GM12878 (cell line): ENCODE data around the gene SLC12A4. TPM values are rescaled to one million over a fixed set of nuclear protein-coding genes. Genes with fewer than 3 reads are reported as not detected.
A peak's percentile ranks its signal among the peaks of the same experiment; 100 is the strongest.

ENCODE experiments used
- ATAC-seq: fragments of 200-7000 bp; cut with Tn5 transposase; 3 replicates; pipeline ENCODE4 v1.9.1; 2020; ENCODE audit warnings: mild to moderate bottlenecking, moderate library complexity
- BruUV-seq: library from RNA; stranded (reverse); fragments of 400-500 nt; replicated peaks from 2 replicates; lab custom pipeline; 2021; lab: Mats Ljungman, UMichigan
- CTCF ChIA-PET: fragments of 300-600 bp; sonication (Branson Sonifier 250); formaldehyde crosslinking; extraction: SDS; loops from one replicate; lab custom pipeline; 2021; ENCODE audit warnings: inconsistent platforms; lab: Yijun Ruan, JAX
- POLR2A ChIA-PET: fragments of 350-600 bp; formaldehyde crosslinking; extraction: SDS; loops from one replicate; lab custom pipeline; 2021; ENCODE audit warnings: inconsistent platforms; lab: Charles Lee
- RAD21 ChIA-PET: fragments of 300-600 bp; sonication (Branson Sonifier 250); formaldehyde crosslinking; loops from one replicate; lab custom pipeline; 2023; ENCODE audit warnings: antibody characterized with exemption; ENCODE audit not compliant: unreplicated experiment; lab: Charles Lee
- SMC1A ChIA-PET: fragments of 300-600 bp; sonication (Branson Sonifier 250); formaldehyde crosslinking; loops from one replicate; lab custom pipeline; 2023; ENCODE audit not compliant: unreplicated experiment, uncharacterized antibody; lab: Charles Lee
- DNase-seq: peaks from one replicate; pipeline ENCODE4 v3.0.0-alpha.2; 2011; ENCODE audit warnings: low read depth, low spot score
- FAIRE-seq: peaks from 3 replicates; lab custom pipeline; 2011; peaks lifted over from hg19 to GRCh38; lab: Jason Lieb, UNC
- H2AFZ ChIP-seq: 2 replicates; pipeline ENCODE4 v1.6.0; 2011; ENCODE audit warnings: low read depth, low read length, control low read depth; ENCODE audit not compliant: control insufficient read depth
- H3K27ac ChIP-seq: 2 replicates; pipeline ENCODE4 v1.5.1; 2011; ENCODE audit warnings: control low read depth; ENCODE audit not compliant: control insufficient read depth, insufficient read depth
- H3K27me3 ChIP-seq, 2 experiments: replicated peaks in 1 of 2; 2 replicates each; pipeline versions ENCODE4 v1.6.0 to v1.6.1; 2011; ENCODE audit warnings: low read length in 1 of 2; ENCODE audit not compliant: control insufficient read depth in 2 of 2, insufficient read depth in 2 of 2
- H3K36me3 ChIP-seq, 2 experiments: 2 replicates each; pipeline ENCODE4 v1.5.1; 2011; ENCODE audit warnings: low read length in 1 of 2; ENCODE audit not compliant: control insufficient read depth in 2 of 2, insufficient read depth in 2 of 2
- H3K4me1 ChIP-seq: 2 replicates; pipeline ENCODE4 v1.6.1; 2011; ENCODE audit warnings: mild to moderate bottlenecking, low read length, moderate library complexity, mixed read lengths; ENCODE audit not compliant: control insufficient read depth, insufficient read depth
- H3K4me2 ChIP-seq: 2 replicates; pipeline ENCODE4 v1.6.0; 2011; ENCODE audit warnings: control low read depth; ENCODE audit not compliant: control insufficient read depth, insufficient read depth
- H3K4me3 ChIP-seq: fragments of 200-600 bp; sonication (generic); 2 replicates; pipeline ENCODE4 v1.5.1; 2016
- H3K79me2 ChIP-seq: 2 replicates; pipeline ENCODE4 v1.6.0; 2011; ENCODE audit warnings: low read length; ENCODE audit not compliant: control insufficient read depth, insufficient read depth
- H3K9ac ChIP-seq: 2 replicates; pipeline ENCODE4 v1.8.0; 2011; ENCODE audit warnings: low read length, control low read depth, mixed read lengths; ENCODE audit not compliant: control insufficient read depth, insufficient read depth
- H3K9me3 ChIP-seq: replicated peaks from 3 replicates; pipeline ENCODE4 v1.5.1; 2011; ENCODE audit warnings: mild to moderate bottlenecking, low read length; ENCODE audit not compliant: control insufficient read depth, insufficient read depth
- H4K20me1 ChIP-seq: 2 replicates; pipeline ENCODE4 v1.6.0; 2011; ENCODE audit not compliant: control insufficient read depth, insufficient read depth
- ATF7 ChIP-seq: fragments of 450-650 bp; IDR thresholded peaks from 2 replicates; pipeline ENCODE4 v1.6.1; 2016; ENCODE audit warnings: low read depth, mild to moderate bottlenecking
- BCL11A ChIP-seq: IDR thresholded peaks from 2 replicates; pipeline ENCODE4 v1.6.1; 2011; ENCODE audit warnings: low read depth, low read length
- EP300 ChIP-seq, 2 experiments: fragments of 150-350 bp in 1 of 2; IDR thresholded peaks; 2 replicates each; pipeline ENCODE4 v1.6.1; 2011 to 2012; ENCODE audit warnings: low read depth in 2 of 2, low read length in 2 of 2, borderline replicate concordance in 1 of 2, improper control_type of control experiment in 1 of 2, inconsistent platforms in 1 of 2; ENCODE audit not compliant: control insufficient read depth in 1 of 2
- IKZF2 ChIP-seq, 2 experiments: fragments of 450-650 bp; IDR thresholded peaks; 2 replicates each; pipeline ENCODE4 v1.6.1; 2017; ENCODE audit warnings: mild to moderate bottlenecking in 2 of 2, moderate library complexity in 2 of 2
- KDM1A ChIP-seq: fragments of 200-600 bp; sonication (generic); IDR thresholded peaks from 2 replicates; pipeline ENCODE4 v1.6.1; 2016; ENCODE audit warnings: borderline replicate concordance
- MXI1 ChIP-seq: fragments of 150-350 bp; IDR thresholded peaks from 2 replicates; pipeline ENCODE4 v1.6.1; 2011; ENCODE audit warnings: low read depth, mild to moderate bottlenecking, inconsistent platforms, low read length, improper control_type of control experiment
- NBN ChIP-seq: fragments of 450-650 bp; IDR thresholded peaks from 2 replicates; pipeline ENCODE4 v1.6.1; 2016
- PKNOX1 ChIP-seq: fragments of 450-650 bp; IDR thresholded peaks from 2 replicates; pipeline ENCODE4 v1.6.1; 2016; ENCODE audit warnings: mild to moderate bottlenecking
- POLR2AphosphoS2 ChIP-seq: IDR thresholded peaks from 2 replicates; pipeline ENCODE4 v1.6.1; 2011; ENCODE audit warnings: low read depth, mild to moderate bottlenecking, low read length, improper control_type of control experiment, moderate library complexity
- SUZ12 ChIP-seq: fragments of 200-600 bp; sonication (generic); IDR thresholded peaks from one replicate; pipeline ENCODE4 v1.6.1; 2018; ENCODE audit warnings: antibody characterized with exemption, mild to moderate bottlenecking; ENCODE audit not compliant: unreplicated experiment
- USF2 ChIP-seq: IDR thresholded peaks from 2 replicates; pipeline ENCODE4 v1.6.1; 2011; ENCODE audit warnings: low read depth, low read length, improper control_type of control experiment, borderline replicate concordance
- ZNF384 ChIP-seq: IDR thresholded peaks from 2 replicates; pipeline ENCODE4 v1.6.1; 2012; ENCODE audit warnings: low read depth, mild to moderate bottlenecking, low read length, improper control_type of control experiment, borderline replicate concordance
- WGBS: methylation state at CpG from one replicate; pipeline ENCODE4 v1.1.6; 2016; ENCODE audit warnings: low lambda C conversion rate; ENCODE audit not compliant: insufficient replicate concordance, insufficient coverage; ENCODE audit errors: missing lambda C conversion rate; 5-methylcytosine and 5-hydroxymethylcytosine counted together
- in situ Hi-C: fragments of 300-500 bp; cut with MboI; formaldehyde crosslinking; loops from 9 replicates; pipeline ENCODE4 v1.14.3; 2018; ENCODE audit warnings: mixed read lengths
- intact Hi-C: fragments of 100-400 bp; cut with micrococcal nuclease; formaldehyde crosslinking; loops from one replicate; pipeline ENCODE4 v1.14.2; 2022; ENCODE audit not compliant: unreplicated experiment
- polyA plus RNA-seq, 11 experiments: library from polyadenylated mRNA; depleted of rRNA in 4 of 11; unstranded in 6 of 11; stranded (reverse) in 5 of 11; fragments of >200 nt; fragmentation: Nextera tagmentation in 4 of 11; fragmentation: Illumina TruSeq in 1 of 11; extraction: Ambion mirVana in 4 of 11; extraction: Trizol in 1 of 11; gene quantifications; 1 replicate in 1 of 11; 2 replicates in 10 of 11; pipeline versions ENCODE4 v1.2.1 to v1.2.3, GENCODE V29; 2011 to 2016; ENCODE audit warnings: inconsistent platforms in 2 of 11, missing spikeins in 2 of 11, low read depth in 1 of 11
- total RNA-seq, 4 experiments: library from RNA; depleted of rRNA in 3 of 4; stranded (reverse); fragments of >200 nt in 3 of 4; fragmentation: Illumina TruSeq in 1 of 4; extraction: Trizol in 1 of 4; gene quantifications; 2 replicates each; pipeline versions ENCODE4 v1.2.1 to v1.2.3, GENCODE V29; 2013 to 2021
- TF ChIP-seq, protein P1 (sequence below): fragments of 450-650 bp; IDR thresholded peaks from 2 replicates; pipeline ENCODE4 v1.6.1; 2017; ENCODE audit warnings: borderline replicate concordance
- TF ChIP-seq, protein P2 (sequence below): fragments of 450-650 bp; IDR thresholded peaks from 2 replicates; pipeline ENCODE4 v1.6.1; 2017; ENCODE audit warnings: mild to moderate bottlenecking, low read depth, inconsistent platforms; ENCODE audit not compliant: poor library complexity, severe bottlenecking

SLC12A4 gene
- total and polyA plus RNA-seq, 10 of the 15 experiments (the other 5 are each of a cell fraction or from before 2014, with no cell fraction given) = 0.95 to 39.9 (median 14.2) TPM

GRCh38 chr16:67989322-67990017, 21.0 kb upstream of the SLC12A4 start:
- Histone ChIP-seq H2AFZ (no peak overlapping the region), H3K4me1 (peaks cover 42% of the 10 kb centered on the region), H3K4me3 (no peak overlapping the region), H3K9ac (no peak overlapping the region), H3K4me2 (peak overlapping the region; percentile 27), H3K36me3 (no peaks in the 10 kb centered on the region), H3K79me2 (no peaks in the 10 kb centered on the region), H4K20me1 (no peaks in the 10 kb centered on the region), H3K27me3 (no peaks in the 10 kb centered on the region), H3K9me3 (no peaks in the 10 kb centered on the region), H3K27ac (no peak overlapping the region)
- CTCF ChIA-PET = interaction anchor here (0.9 to 1.3 kb wide), 5 partner anchors 33 to 239 kb away, joined by 4 to 7 read pairs (median 4); partner anchors contain the start of genes DDX28 and DUS2
- intact Hi-C loops = no loop called here
- SMC1A ChIA-PET = interaction anchor here (1.1 kb wide), 1 partner anchor 49 kb away, joined by 3 read pairs; no protein-coding TSS in a partner anchor
- RAD21 ChIA-PET = interaction anchor here (0.8 to 2.1 kb wide), 3 partner anchors 23 to 51 kb away, joined by 3 to 6 read pairs (median 4); partner anchors contain the start of genes DDX28 and DUS2
- no peak for DNase-seq
- ATAC-seq = peak; percentile 42
- no TSS peak for BruUV-seq
- FAIRE-seq = no peak
- POLR2A ChIA-PET = interaction anchor here (1.4 to 1.5 kb wide), 2 partner anchors 24 to 85 kb away, joined by 5 to 6 read pairs; no protein-coding TSS in a partner anchor
- in situ Hi-C loops = loop anchor here (5.0 kb wide), 1 partner anchor 238 kb away; no protein-coding TSS in a partner anchor
- 37% methylated on average over 8 of the region's 8 CpGs for WGBS
- no peak for TF ChIP-seq BCL11A
- TF ChIP-seq USF2 = peak; percentile 63
- TF ChIP-seq, protein P1, sequence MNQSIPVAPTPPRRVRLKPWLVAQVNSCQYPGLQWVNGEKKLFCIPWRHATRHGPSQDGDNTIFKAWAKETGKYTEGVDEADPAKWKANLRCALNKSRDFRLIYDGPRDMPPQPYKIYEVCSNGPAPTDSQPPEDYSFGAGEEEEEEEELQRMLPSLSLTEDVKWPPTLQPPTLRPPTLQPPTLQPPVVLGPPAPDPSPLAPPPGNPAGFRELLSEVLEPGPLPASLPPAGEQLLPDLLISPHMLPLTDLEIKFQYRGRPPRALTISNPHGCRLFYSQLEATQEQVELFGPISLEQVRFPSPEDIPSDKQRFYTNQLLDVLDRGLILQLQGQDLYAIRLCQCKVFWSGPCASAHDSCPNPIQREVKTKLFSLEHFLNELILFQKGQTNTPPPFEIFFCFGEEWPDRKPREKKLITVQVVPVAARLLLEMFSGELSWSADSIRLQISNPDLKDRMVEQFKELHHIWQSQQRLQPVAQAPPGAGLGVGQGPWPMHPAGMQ = no peak
- TF ChIP-seq, protein P2, sequence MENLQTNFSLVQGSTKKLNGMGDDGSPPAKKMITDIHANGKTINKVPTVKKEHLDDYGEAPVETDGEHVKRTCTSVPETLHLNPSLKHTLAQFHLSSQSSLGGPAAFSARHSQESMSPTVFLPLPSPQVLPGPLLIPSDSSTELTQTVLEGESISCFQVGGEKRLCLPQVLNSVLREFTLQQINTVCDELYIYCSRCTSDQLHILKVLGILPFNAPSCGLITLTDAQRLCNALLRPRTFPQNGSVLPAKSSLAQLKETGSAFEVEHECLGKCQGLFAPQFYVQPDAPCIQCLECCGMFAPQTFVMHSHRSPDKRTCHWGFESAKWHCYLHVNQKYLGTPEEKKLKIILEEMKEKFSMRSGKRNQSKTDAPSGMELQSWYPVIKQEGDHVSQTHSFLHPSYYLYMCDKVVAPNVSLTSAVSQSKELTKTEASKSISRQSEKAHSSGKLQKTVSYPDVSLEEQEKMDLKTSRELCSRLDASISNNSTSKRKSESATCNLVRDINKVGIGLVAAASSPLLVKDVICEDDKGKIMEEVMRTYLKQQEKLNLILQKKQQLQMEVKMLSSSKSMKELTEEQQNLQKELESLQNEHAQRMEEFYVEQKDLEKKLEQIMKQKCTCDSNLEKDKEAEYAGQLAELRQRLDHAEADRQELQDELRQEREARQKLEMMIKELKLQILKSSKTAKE = peak; percentile 23
- peak; percentile 14 to 36; a peak in 1 of 4 replicates for TF ChIP-seq EP300 (IDR thresholded peaks at IDR 0.05; ENCODE audit: borderline replicate concordance in 1 of 2, control insufficient read depth in 1 of 2, low read depth in 2 of 2, low read length in 2 of 2)
- TF ChIP-seq NBN = peak; percentile 50; the same call in 1 of the 2 replicates
- peak; percentile 72; the same call in 1 of the 2 replicates for TF ChIP-seq PKNOX1
- no peak for TF ChIP-seq SUZ12
- TF ChIP-seq ZNF384 = peak; percentile 70; the same call in 1 of the 2 replicates
- TF ChIP-seq POLR2AphosphoS2 = no peak
- TF ChIP-seq IKZF2 (IDR thresholded peaks at IDR 0.05) = peak in 1 of 2 experiments; percentile 23; a peak in 2 of 4 replicates
- TF ChIP-seq MXI1 = 0 out of 2 replicates have a peak, but pooled peaks have one; percentile 35
- 0 out of 2 replicates have a peak, but pooled peaks have one; percentile 33 for TF ChIP-seq ATF7
- no peak for TF ChIP-seq KDM1A
